GM18868 (cell line): Measurements from ENCODE around the gene CALHM6.
A peak's percentile ranks its signal among the peaks of the same experiment; 100 is the strongest.
"Not testable (repeated sequence)": the region's sequence is repeated elsewhere in the genome, so short reads cannot be mapped to it uniquely, and the experiment has no call there.

Experiments used
- ATAC-seq: cut with Tn5 transposase; IDR thresholded peaks from one replicate; pipeline ENCODE4 v1.9.1; 2021; ENCODE audit warnings: mild to moderate bottlenecking, moderate library complexity; ENCODE audit not compliant: unreplicated experiment

The CALHM6 gene

GRCh38 chr6:116475141-116475540, 14.0 kb downstream of the CALHM6 start:
- ATAC-seq, result no peak

GRCh38 chr6:116476002-116476678, 15.0 kb downstream of the CALHM6 start:
- peak; percentile 100 for ATAC-seq

GRCh38 chr6:116482780-116483179, 21.6 kb downstream of the CALHM6 start:
- ATAC-seq, result no peak

GRCh38 chr6:116483616-116484015, 22.4 kb downstream of the CALHM6 start:
- ATAC-seq, result no peak

- ATAC-seq, result no peak
Observed at GRCh38 chr6:116485559-116486184, 24.5 kb downstream of the CALHM6 start.

GRCh38 chr6:116491610-116492330, 30.6 kb downstream of the CALHM6 start:
- no peak for ATAC-seq

GRCh38 chr6:116492331-116493067, 31.3 kb downstream of the CALHM6 start:
- ATAC-seq, result no peak

- ATAC-seq, result not testable (repeated sequence)
Observed at GRCh38 chr6:116495161-116495560, 34.0 kb downstream of the CALHM6 start.

- no peak for ATAC-seq
Observed at GRCh38 chr6:116497113-116497676, 36.0 kb downstream of the CALHM6 start.

GRCh38 chr6:116500969-116501433, 39.8 kb downstream of the CALHM6 start:
- ATAC-seq, result no peak

GRCh38 chr6:116507324-116507723, 46.1 kb downstream of the CALHM6 start:
- ATAC-seq, result no peak

- no peak for ATAC-seq
Observed at GRCh38 chr6:116508527-116508926, 47.4 kb downstream of the CALHM6 start.

GRCh38 chr6:116511424-116512110, 50.4 kb downstream of the CALHM6 start, which contains the start of gene CALHM5:
TSS of gene CALHM5 (plus strand) at chr6:116511639. CDS start at chr6:116511697, 58 bp downstream.
- no peak for ATAC-seq

- peak; percentile 96 for ATAC-seq
Observed at GRCh38 chr6:116512111-116512559, 51.0 kb downstream of the CALHM6 start.

- ATAC-seq, result no peak
Observed at GRCh38 chr6:116512734-116513133, 51.6 kb downstream of the CALHM6 start.
